ENCODE measurements around the gene DNAJB2. TPM values are rescaled to one million over a fixed set of nuclear protein-coding genes. Genes with fewer than 3 reads are reported as not detected.
A peak's percentile ranks its signal among the peaks of the same experiment; 100 is the strongest.

The DNAJB2 gene
- total RNA-seq, 1 experiment from 2014 or later: 36.2 TPM

DNA sequence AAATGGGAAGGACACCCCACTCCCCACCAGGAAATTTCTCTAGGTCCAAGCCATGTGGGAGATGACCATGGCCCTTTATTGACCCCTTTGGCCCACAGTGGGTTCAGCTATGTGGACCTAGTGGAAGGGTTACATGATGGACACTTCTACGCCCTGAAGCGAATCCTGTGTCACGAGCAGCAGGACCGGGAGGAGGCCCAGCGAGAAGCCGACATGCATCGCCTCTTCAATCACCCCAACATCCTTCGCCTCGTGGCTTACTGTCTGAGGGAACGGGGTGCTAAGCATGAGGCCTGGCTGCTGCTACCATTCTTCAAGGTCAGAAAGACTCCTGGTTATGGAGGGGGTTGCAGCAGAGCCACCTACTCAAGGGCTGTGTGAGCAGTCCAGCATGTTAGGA is 32.6 kb upstream of the DNAJB2 start (continued):
- TF ChIP-seq, protein P1, sequence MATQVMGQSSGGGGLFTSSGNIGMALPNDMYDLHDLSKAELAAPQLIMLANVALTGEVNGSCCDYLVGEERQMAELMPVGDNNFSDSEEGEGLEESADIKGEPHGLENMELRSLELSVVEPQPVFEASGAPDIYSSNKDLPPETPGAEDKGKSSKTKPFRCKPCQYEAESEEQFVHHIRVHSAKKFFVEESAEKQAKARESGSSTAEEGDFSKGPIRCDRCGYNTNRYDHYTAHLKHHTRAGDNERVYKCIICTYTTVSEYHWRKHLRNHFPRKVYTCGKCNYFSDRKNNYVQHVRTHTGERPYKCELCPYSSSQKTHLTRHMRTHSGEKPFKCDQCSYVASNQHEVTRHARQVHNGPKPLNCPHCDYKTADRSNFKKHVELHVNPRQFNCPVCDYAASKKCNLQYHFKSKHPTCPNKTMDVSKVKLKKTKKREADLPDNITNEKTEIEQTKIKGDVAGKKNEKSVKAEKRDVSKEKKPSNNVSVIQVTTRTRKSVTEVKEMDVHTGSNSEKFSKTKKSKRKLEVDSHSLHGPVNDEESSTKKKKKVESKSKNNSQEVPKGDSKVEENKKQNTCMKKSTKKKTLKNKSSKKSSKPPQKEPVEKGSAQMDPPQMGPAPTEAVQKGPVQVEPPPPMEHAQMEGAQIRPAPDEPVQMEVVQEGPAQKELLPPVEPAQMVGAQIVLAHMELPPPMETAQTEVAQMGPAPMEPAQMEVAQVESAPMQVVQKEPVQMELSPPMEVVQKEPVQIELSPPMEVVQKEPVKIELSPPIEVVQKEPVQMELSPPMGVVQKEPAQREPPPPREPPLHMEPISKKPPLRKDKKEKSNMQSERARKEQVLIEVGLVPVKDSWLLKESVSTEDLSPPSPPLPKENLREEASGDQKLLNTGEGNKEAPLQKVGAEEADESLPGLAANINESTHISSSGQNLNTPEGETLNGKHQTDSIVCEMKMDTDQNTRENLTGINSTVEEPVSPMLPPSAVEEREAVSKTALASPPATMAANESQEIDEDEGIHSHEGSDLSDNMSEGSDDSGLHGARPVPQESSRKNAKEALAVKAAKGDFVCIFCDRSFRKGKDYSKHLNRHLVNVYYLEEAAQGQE (IDR thresholded peaks at IDR 0.05; ENCODE audit: low read depth): no peak
- TF ChIP-seq JUND (IDR thresholded peaks at IDR 0.05): no peak
- no peak for TF ChIP-seq SRF (IDR thresholded peaks at IDR 0.05; ENCODE audit: low read depth)

GRCh38 chr2:219247678-219248642 is 31.2 kb upstream of the DNAJB2 start:
- no TSS peak for BruUV-seq (replicated peaks)
- Histone ChIP-seq H3K79me2 (ENCODE audit: insufficient read depth, low read length) (peaks cover 31% of the 10 kb centered on the region; the same call in 1 of the 2 replicates), H3K27me3 (ENCODE audit: insufficient read depth, low read length) (no peaks in the 10 kb centered on the region), H3K9me2 (ENCODE audit: insufficient read depth) (no peaks in the 10 kb centered on the region), H2AFZ (ENCODE audit: low read depth, low read length, poor library complexity, severe bottlenecking) (no peak overlapping the region), H3K9ac (ENCODE audit: low read length) (no peak overlapping the region), H3K36me3 (ENCODE audit: control insufficient read depth in 1 of 2, insufficient read depth in 2 of 2, low read length in 2 of 2) (peaks cover 3 to 5% of the 10 kb centered on the region in 2 experiments; a peak in 2 of 4 replicates), H3K9me3 (ENCODE audit: control insufficient read depth in 1 of 2, insufficient read depth in 1 of 2, low read depth in 1 of 2, low read length in 2 of 2) (no peaks in the 10 kb centered on the region), H3K4me3 (replicated peaks in 1 of 2; ENCODE audit: low read depth in 1 of 2, low read length in 2 of 2) (no peak overlapping the region), H3K4me2 (ENCODE audit: low read length) (0 out of 2 replicates have a peak overlapping the region, but pooled peaks have one; percentile 69), H3K27ac (ENCODE audit: low read depth, low read length) (no peak overlapping the region), H4K20me1 (ENCODE audit: insufficient read depth) (no peaks in the 10 kb centered on the region), H3K4me1 (ENCODE audit: control insufficient read depth in 1 of 2, insufficient read depth in 2 of 2, low read length in 2 of 2) (peaks cover 29 to 58% of the 10 kb centered on the region in 2 experiments)
- intact Hi-C loops (cut with micrococcal nuclease): no loop called here
- ChIA-PET CTCF (interaction anchor here (0.6 to 2.8 kb wide), 5 partner anchors 29 to 140 kb away, joined by 3 to 14 read pairs (median 7); partner anchors contain the start of gene DNPEP), RAD21 (ENCODE audit: low non-redundant PET in 1 of 2, low total read pairs in 2 of 2, uncharacterized antibody in 2 of 2, unreplicated experiment in 2 of 2) (no interaction called here), POLR2A (no interaction called here)
- no peak for DNase-seq (ENCODE audit: low read depth, low spot score)
- ATAC-seq: no peak
- TF ChIP-seq EZH2 (IDR thresholded peaks at IDR 0.05) (no peak), YY1 (IDR thresholded peaks at IDR 0.05; ENCODE audit: extremely low read depth, insufficient replicate concordance, low read depth, low read length) (no peak), SRF (IDR thresholded peaks at IDR 0.05; ENCODE audit: low read depth) (no peak), TCF7L2 (IDR thresholded peaks at IDR 0.05; ENCODE audit: borderline replicate concordance, extremely low read depth, insufficient read depth, insufficient read length) (no peak), EGR1 (IDR thresholded peaks at IDR 0.05; ENCODE audit: low read depth) (no peak), ZBTB33 (IDR thresholded peaks at IDR 0.05; ENCODE audit: extremely low read depth, insufficient replicate concordance, low read length) (no peak), FOSL1 (IDR thresholded peaks at IDR 0.05; ENCODE audit: low read depth) (no peak), CEBPB (IDR thresholded peaks at IDR 0.05; ENCODE audit: low read depth) (no peak), POLR2A (IDR thresholded peaks at IDR 0.05; ENCODE audit: borderline replicate concordance, extremely low read depth, insufficient read depth, insufficient read length) (no peak), POLR2AphosphoS5 (IDR thresholded peaks at IDR 0.05; ENCODE audit: low read depth, low read length) (no peak), ZNF274 (IDR thresholded peaks at IDR 0.05; ENCODE audit: low read depth, low read length) (no peak), CBX3 (IDR thresholded peaks at IDR 0.05; ENCODE audit: low read depth) (no peak), EZH2phosphoT487 (IDR thresholded peaks at IDR 0.05; ENCODE audit: borderline replicate concordance) (no peak), SIN3A (IDR thresholded peaks at IDR 0.05; ENCODE audit: low read depth) (no peak)
